GM12892 (cell line): Measurements from ENCODE around the gene CRP.

ENCODE experiments used
- POLR2A ChIP-seq: IDR thresholded peaks from 2 replicates; pipeline ENCODE4 v1.6.1; 2011; ENCODE audit warnings: low read depth, low read length, control low read depth
- POLR2AphosphoS5 ChIP-seq: IDR thresholded peaks from 2 replicates; pipeline ENCODE4 v1.6.1; 2011; ENCODE audit warnings: low read depth, low read length, control low read depth
- TAF1 ChIP-seq: IDR thresholded peaks from 2 replicates; pipeline ENCODE4 v1.6.1; 2011; ENCODE audit warnings: low read depth, mild to moderate bottlenecking, control low read depth, low read length, borderline replicate concordance

GRCh38 chr1:159714529-159714928 is at the start of gene CRP:
- TF ChIP-seq POLR2A, result no peak
- TF ChIP-seq POLR2AphosphoS5, result no peak
- no peak for TF ChIP-seq TAF1
